ENCODE data around the gene USP35.

- no peak for TF ChIP-seq POLR2AphosphoS5 (IDR thresholded peaks at IDR 0.05)
- no peak for TF ChIP-seq CTCF (IDR thresholded peaks at IDR 0.05)
- TF ChIP-seq POLR2A (IDR thresholded peaks at IDR 0.05), result no peak
These were observed 12.0 kb upstream of the USP35 start for GRCh38 chr11:78176605-78177141.

Data from sigmoid colon (tissue), 4 donors.